HG02678 (cell line): ENCODE results near the gene SLC22A23.
"Not testable (repeated sequence)": the region's sequence is repeated elsewhere in the genome, so short reads cannot be mapped to it uniquely, and the experiment has no call there.

ENCODE experiments used
- ATAC-seq: cut with Tn5 transposase; IDR thresholded peaks from one replicate; pipeline ENCODE4 v1.9.1; 2021; ENCODE audit warnings: mild to moderate bottlenecking, moderate library complexity; ENCODE audit not compliant: unreplicated experiment

SLC22A23 gene

DNA sequence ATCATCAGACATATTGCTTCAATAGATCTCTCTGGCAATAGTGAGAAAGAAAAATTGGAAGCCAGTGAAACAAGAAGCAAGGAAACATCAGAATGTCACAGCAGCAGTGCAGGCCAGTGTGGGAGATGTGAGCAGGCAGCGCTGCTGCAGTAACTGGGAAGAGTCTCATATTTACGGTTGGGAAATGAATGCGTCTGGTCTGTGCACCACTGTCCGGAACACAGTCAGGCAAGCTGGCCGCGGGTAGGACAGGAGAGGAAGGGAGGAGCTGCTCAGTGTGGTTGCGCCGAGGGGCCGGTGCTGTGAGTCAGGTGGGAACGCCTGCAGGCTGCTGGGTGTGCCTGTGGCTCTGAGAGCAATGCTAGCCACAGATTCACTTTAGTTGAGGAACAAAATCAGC lies 204.5 kb downstream of the SLC22A23 start:
- no peak for ATAC-seq

DNA sequence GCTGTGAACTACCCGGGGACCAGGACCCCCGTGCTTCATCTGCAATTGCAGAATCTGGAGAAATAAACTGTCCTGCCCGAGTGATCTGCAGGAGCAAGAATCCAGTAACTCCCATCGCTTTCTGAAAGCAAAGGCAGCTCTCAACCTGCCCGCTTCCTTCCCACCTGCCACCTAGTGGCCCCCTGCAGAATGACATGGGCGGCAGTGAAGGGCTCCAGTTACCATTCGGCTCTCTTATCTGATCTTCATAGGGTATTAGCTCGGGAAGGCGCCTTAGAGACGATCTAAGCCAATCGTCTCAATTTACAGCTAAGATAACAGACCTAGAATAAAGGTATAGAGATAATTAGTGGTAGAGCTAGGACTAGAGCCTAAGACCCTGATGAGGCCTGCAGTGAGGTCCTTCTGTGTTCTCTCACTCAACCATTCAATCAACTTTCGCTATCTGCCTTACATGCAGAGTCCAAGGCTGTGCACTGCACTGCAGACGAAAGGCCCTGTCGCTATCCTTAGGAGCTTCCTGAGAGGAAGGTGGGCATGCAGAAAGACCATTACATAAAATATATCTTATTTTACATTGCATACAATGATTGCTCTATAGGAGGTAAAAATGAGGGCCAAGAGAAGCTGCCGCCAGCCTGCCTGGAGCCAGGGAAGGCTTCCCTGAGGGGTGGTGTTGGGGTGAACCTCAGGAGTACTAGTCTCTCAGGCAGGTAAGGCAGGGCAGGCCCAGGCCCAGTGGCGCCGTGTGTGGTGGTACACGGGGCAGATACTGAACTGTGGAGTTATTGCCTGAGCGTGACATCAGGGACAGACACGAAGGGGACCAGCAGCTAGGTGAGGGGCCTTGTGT lies 205.2 kb downstream of the SLC22A23 start:
- ATAC-seq, result peak; percentile 72

DNA sequence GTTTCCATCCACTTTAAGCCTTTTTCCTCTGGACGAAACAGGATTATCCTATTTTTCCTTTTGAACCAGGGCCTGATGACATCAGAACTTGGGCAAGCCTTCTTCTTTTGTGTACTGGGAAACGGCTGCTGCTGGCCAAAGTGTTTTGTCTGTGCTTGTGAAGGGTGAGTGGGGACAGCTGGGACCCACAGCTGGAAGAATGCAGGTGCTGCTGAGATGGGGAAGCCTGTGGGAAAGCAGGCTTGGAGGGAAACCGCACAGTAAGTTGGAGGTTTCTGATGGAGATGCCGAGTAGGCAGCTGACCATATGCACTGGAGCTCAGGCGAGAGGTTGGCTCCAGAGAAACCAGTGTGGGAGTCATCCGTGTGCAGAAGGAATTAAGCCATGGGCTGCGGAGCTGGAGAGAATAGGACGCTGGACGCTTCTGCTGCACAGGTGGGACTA lies 206.6 kb downstream of the SLC22A23 start:
- no peak for ATAC-seq

DNA sequence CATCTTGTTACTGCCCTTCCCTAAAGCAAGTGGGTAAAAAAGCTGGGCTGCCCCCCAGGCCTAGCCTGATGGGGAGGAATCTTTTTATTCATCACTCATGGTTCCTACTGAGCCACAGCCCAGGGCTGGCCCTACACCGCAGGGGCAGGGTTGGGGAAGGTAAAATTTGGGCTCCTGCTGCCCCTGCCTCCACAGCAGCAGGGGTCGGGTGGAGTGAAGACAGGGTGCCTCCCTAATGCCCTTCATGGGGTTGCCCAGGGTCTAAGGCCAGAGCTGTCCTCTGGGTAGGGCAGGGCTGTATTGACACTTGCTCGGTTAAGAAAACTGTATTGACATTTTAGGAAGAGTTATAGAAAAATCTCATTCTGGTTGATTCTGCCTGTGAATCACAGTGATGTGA lies 207.0 kb downstream of the SLC22A23 start:
- ATAC-seq, result no peak

- ATAC-seq, result no peak
Measured at GRCh38 chr6:3247255-3248146, 209.3 kb downstream of the SLC22A23 start.

GRCh38 chr6:3245216-3245615 lies 211.6 kb downstream of the SLC22A23 start:
- no peak for ATAC-seq

GRCh38 chr6:3244832-3245161 lies 212.1 kb downstream of the SLC22A23 start:
- not testable (repeated sequence) for ATAC-seq

DNA sequence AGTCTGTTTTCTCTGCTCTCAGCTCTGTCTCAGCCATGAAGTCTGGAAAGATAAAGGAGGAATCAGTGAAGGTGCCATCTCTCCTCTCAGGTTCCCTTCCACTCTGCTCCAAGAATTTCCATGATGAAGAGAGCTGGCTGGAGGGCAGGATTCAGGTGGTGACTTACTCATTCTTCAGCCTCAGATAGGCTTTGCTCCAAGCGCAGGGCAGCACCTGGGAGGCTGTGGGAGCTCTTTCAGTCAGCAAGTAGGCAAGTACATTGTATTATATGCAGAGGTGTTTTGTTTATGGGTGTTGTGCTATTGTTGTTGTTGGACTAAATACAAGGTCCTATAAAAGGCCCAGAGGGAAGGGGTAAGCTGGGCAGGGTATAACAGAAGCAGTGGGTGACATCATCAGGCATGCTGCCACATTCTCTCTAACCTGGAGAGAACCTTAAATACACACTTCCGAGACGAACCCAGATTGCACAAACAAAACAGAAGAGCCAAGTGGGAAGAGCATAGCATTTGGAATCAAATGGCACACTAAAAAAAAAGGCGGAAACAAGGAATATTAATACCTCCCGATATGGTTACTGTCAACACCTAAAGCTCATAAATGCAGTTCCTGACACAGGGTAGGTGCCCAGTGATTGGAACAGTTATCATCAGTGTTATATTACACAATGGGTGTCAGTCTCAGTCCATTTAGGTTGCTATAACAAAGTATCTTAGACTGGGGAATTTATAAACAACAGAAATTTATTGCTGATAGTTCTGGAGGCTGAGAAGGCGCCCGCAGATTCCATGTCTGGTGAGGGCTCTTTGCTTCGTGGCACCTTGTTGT lies 212.6 kb downstream of the SLC22A23 start:
- ATAC-seq, result no peak

DNA sequence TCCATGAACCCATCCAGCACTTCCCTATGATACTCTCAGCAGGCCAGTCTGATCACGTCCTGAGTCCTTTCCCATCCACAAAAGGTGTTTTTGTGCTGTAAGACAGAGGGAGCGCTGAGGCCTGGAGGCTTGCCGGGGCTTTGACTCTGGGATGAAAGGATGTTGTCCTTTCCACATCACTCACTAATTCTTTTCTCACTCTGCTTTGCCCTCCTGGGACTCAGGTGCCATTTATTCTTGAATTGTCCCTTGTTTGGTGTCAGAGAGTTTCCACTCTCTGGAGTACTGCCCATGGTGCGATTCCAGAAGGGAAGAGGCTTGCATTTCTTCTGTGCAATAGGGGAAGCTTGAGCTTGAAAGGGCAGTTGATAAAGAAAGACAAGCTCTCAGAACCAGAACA lies 214.1 kb downstream of the SLC22A23 start:
- ATAC-seq, result no peak

GRCh38 chr6:3241745-3242144 lies 215.1 kb downstream of the SLC22A23 start:
- ATAC-seq, result not testable (repeated sequence)

DNA sequence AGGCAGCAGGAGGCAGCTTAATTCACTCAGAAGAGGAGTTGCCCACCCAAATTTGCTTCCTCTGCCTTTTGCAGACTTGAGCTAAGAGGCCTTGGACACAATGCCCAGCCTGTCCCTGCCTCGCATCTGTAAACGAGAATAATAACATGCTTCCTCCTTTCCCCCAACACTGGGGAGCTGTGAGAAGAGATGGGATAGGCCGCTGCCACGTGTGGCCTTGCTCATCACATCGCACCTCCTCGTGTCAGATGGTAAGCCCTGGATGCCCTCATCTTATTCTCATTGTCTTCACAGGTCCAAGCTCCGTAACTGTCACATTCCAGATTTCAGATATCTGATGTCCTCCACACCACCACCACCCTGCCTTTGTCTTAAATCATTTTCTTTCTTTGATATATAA lies 216.3 kb downstream of the SLC22A23 start:
- ATAC-seq, result no peak

GRCh38 chr6:3239110-3239830 lies 217.6 kb downstream of the SLC22A23 start:
- ATAC-seq, result no peak

- ATAC-seq, result no peak
Measured at GRCh38 chr6:3237761-3238662, 218.8 kb downstream of the SLC22A23 start.

DNA sequence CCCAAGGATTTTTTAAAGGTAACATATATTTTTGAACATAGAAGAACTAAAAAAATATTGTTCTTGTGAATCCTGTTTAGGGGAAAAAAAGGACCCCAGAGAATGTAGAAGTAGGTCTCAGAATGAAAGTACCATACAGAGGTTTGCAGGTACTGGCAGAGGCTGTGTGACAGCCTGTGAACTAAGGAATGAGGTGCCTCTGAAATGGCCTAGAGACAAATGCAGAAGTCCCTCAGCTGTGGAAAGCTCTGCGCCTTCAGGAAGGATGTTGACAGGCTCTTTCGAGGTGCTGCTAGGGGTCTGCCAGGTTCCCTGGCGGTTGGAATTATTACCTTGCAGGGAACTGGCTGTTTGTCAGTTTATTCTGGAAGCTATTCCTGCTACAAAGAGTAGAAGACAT lies 220.8 kb downstream of the SLC22A23 start:
- no peak for ATAC-seq

DNA sequence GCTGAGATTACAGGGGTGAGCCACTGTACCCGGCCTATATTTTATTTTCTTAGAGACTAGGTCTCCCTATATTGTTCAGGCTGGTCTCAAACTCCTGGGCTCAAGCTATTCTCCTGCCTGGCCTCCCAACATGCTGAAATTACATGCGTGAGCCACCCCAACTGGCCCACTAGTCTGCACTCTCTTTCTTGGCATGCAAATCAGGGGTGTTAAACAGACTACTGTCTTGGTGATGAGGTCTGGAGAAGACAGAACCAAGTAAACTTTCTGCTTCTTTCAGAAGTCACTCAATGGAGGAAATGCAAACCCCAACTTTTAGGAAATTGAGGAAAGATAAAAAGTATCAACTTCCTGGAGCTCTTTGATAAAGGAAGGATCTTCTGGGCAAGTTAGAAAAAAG lies 221.4 kb downstream of the SLC22A23 start:
- ATAC-seq, result no peak

DNA sequence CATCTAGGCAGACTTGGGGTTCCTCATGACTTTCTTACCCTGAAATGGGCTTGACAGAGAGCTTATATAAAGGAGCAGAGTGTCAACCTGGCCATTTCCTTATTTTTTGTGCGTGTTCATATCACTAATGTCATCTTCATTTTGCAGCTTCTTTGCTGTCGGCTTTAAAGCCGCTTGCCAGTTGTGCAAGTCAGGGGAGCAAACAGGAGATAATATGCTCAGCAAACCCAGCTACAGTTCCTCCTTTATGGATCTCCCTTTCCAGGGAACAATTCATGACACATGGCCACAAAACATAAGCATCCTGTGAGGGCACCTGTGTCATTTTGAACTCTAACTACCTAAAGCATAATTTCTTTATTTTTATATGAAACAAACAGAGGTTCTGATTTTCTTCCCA lies 222.9 kb downstream of the SLC22A23 start:
- no peak for ATAC-seq

- ATAC-seq, result no peak
Measured at GRCh38 chr6:3233321-3233720, 223.5 kb downstream of the SLC22A23 start.

DNA sequence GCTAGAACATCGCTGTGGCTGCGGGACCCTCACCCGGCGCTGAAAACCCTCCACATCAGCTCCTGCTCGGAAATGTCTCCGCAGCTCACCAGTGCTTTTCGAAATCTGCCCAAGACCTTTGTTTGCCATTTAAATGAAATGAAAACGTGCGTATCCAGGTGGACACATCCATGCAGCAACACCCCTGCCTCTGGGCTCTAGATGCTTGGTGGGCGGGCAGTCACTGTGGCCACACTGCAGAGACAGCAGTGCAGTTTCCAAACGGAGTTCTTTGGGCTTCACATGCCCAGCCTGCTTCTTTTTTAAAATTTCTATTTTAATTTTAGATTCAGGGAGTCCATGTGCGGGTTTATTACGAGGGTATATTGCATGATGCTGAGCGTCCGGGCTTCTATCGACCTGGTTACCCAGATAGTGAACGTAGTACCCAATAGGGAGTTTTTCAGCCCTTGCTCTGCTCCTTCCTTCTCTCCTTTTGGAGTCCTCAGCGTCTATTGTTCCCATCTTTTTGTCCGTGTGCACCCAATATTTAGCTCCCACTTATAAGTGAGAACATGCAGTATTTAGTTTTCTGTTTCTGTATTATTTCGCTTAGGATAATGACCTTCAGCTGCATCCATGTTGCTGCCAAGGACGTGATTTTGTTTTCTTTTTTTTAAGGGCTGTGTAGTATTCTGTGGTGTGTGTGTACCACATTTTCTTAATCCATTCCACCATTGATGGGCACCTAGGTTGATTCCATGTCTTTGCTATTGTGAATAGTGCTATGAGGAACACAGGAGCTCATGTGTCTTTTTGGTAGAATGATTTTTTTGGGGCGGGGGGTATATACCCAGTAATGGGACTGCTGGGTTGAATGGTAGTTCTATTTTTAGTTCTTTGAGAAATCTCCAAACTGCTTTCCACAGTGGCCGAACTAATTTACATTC lies 224.6 kb downstream of the SLC22A23 start:
- no peak for ATAC-seq
